Kidney glomerular epithelial cell (primary cell): ENCODE data around the gene SRD5A3.

Experiments
- DNase-seq: peaks from one replicate; lab custom pipeline; 2025; lab: John Stamatoyannopoulos, UW

The SRD5A3 gene

DNA sequence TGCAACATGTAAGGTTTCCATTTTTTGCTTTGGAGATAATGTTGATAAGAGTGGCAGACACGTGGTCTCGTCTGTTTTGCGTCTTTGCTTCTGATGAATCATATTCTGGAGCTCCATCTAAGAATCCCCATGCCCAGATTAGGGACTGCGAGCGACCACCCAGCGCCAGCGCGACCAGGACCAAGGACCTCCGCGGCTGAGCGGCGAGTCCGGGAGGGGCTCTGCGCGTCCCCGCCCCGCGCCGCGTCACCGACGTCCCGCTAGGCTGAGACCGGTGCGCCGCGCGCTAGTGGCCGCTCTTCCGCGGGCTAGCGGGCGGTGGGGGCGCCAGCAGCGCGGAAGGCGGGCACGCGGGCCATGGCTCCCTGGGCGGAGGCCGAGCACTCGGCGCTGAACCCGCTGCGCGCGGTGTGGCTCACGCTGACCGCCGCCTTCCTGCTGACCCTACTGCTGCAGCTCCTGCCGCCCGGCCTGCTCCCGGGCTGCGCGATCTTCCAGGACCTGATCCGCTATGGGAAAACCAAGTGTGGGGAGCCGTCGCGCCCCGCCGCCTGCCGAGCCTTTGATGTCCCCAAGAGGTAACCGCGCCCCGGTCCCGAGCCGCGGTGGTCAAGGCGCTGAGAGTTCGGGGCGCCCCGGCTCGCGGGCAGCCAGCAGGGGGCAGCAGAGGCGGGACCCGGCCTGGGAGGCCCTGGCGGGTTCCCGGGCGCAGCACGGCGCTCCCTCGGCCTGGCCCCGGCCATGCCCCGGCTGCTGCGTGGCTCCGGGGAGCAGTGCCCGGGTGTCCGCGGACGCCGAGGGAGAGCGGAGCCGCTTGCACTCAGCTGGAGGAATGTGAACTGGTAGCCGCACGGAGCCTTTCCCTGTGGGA, at the start of gene SRD5A3:
TSS of gene SRD5A3 (plus strand) at position 263 of the 871 bp plus-strand sequence. CDS start at position 358, 95 bp downstream.
- DNase-seq, result peak; percentile 87

DNA sequence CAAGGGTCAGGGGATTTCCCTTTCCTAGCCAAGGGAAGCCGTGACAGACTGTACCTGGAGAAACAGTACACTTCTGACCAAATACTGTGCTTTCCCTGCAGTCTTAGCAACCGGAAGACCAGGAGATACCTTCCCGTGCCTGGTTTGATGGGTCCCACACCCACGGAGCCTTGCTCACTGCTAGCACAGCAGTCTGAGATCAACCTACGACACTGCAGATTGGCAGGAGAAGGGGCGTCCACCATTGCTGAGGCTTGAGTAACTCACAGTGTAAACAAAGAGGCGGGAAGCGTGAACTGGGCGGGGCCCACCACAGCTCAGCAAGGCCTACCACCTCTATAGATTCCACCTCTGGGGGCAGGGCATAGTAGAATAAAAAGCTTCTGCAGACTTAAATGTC, 48.7 kb upstream of the SRD5A3 start:
- DNase-seq, result no peak

DNA sequence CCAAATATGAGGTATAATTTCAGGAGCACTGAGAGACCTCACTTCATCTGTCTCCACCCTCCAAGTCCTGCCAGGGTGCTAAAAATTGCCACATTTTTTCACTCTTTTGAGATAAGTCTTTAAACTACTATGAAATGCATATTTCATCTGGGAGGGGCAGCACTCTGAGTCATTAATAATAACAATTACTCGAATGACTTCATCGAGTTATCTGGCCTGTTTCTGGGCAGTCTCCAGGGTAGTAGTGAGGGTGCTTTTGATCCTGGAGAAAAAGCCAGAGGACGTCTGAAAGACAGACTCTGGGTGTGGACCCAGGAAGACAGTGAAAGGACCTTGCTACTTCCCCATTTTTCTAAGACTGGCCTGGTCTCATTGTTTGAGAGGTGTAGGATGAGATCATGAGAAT, 42.3 kb upstream of the SRD5A3 start:
- DNase-seq, result peak; percentile 29

DNA sequence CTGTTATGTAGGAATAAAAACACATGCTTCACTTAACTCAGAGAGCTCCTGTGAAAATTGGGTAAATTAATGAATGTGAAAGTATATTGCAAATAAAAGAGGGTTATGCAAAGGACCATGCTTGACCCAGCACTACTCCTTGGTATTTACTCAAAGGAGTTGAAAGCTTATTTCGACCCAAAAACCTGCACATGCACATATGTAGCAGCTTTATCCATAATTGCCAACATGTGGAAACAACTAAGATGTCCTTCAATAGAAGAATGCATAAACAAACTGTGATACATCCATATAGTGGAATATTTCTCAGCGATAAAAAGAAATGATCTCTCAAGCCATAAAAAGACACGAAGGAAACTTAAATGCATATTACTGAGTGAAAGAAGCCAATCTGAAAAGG, 41.7 kb upstream of the SRD5A3 start:
- no peak for DNase-seq

DNA sequence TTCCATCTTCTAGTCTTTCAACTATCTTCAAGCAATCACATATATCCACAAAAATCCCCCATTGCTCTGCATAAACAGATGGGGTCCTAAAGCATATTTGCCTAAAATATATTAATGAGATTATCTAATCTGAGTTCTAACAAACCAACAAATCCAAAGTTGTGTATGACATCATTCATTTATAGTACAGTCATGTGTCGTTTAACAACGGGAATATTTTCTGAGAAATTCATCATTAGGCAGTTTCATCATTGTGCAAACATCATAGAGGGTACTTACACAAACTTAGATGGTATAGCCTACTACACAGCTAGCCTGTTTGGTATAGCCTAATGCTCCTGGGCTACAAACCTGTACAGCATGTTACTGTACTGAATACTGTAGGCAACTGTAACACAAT, 38.0 kb upstream of the SRD5A3 start:
- DNase-seq, result no peak

DNA sequence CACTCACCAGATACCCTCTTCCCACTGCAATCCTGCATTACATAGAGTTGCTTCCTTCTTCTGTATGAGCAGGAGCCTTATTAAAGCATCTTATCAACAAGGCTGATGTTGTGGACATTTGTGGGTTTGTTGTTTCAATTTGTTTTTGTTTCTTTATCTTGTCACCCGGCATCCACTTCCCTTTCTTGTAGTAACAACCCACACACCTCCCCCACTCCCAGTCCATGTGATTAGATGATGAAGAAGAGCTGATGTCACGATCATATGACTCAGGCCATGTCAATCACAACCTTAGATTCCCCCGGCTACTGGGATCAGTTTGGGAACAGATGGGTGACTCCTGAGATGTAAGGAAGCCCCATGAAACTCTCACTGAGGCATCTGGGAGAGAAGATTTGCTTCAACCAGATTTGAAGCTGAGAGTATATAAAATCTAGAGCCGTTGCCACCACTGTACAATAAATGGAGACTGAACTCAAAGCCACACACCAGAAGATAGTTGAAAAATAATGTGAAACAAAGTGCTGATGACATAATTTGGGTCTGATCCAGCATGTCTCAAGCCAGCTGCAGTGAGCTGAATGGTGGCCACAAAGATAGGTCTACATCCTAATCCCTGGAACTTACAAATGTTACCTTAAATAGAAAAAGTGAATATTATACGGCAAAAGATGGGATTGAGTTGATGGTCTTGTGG, 34.1 kb upstream of the SRD5A3 start:
- DNase-seq, result no peak

DNA sequence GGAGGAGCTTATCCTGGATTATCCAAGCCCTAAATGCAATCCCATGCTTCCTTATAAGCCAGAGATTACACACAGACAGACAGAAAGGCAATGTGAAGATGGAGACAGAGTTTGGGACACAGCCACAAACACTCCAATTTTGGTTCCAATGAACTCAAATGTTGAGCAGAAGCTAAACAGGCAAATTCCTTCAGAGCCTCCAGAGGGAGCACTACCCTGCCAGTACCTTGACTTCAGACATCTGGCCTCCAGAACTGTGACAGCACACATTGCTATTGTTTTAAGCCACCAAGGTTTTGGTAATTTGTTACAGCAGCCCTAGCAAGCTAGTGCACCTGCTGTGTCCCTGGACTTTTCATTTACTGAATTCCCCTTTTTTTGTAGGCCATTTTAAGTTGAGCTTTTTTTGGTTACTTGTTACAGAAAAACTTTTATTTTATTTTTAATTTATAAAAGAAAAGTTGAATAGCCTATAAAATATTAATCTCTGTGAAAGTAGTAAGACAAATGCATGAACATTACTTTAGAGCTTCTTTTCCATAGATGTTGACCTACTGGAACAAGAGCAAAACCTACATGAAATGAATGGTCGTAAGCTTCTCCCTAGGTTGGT, 33.4 kb upstream of the SRD5A3 start:
- peak; percentile 38 for DNase-seq

DNA sequence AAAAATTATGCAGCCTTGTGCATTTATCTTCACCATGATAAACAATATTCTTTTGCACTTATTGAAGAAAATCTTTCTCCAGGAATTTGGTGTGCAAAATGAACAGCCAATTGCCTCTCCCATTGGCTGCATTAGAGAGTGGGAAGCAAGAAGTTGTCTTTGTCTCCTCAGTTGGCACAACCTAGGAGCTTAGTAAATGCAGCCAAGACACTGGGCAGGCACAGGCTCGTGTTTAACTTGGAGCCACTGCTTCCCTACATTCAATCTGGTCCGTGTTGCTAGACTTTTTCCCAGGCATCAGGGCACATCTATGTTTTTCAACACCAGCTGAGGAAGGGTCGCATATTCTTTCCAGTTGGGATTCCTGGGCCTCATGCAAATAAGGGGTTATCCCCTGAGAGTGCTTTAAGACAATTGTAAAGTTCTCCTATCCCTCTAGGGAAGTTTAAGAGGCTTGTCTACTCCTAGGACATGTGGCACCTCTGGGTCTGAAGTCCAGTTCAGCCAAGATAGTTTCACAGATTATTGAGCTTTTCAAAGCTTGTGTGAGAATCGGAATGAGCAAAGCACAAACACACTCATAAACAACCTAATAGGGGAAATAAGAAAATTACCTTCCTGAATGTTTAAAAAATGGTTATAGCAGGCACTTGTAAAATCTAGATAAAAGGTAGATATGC, 31.8 kb upstream of the SRD5A3 start:
- DNase-seq, result no peak

DNA sequence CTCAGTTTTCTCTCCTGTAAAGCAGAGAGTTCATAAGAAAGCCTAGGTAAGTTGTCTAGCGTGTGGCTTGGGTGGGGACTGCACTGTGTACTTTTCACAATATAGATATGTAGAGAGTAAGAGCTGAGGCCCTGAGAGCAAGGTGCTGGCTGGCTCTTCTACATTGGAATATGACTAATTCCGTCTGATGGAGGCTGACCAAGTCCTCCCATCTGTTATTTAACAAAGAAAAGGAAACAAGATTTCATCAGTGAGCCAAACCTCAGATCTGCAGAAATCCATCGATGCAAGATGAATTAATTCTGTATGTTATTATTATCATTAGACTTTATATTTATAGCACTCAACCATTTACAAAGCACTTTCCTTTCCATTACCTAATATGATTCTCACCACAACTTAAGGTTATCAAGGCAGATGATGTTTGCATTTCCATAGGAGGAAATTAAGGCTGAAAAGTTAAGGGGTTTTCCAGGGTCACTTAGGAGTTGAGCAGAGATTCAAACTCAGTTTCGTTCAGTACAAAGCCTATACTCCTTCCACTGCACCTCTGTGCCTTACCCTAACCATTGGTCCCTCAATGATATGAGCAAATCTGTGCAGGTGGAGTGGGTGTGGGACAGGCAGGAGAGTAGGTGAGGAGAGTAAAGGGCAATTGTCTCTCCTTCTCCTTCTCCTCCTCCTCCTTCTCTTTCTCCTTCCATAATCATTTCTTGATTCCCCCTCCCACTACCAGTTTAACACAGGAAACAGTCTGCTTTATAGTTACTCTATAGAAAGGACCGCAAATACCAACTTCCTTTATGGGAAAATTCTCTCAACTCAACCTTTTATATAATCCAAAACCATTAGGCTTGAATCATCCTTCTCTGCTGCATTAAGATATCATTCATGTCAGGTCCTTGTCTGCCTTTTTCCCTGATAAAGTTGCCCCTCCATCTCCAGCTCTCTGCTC, 27.6 kb upstream of the SRD5A3 start:
- DNase-seq, result no peak

DNA sequence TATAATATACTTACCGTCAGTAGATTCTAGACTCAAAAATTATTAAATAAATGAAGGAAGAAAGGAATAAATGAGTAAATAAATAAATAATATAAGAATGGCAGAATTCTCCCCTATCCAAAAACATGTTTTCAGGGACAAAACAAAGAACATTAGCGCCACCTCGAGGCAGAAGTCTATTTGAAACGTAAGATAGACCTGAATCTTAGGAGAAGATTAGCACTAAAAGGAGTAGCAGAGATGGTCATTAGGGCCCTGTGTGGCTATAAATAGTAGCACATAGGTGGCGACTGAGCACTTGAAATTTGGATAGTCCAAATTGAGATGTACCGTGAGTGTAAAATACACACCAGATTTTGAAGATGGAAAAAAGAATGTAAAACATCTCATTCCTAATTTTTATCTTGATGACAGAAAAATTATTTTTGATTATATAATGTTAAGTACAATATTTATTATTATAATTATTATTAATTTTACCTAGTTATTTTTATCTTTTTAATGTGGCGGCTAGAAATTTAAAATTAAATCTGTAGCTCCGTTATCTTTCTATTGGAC, 24.3 kb upstream of the SRD5A3 start:
- DNase-seq, result peak; percentile 25

DNA sequence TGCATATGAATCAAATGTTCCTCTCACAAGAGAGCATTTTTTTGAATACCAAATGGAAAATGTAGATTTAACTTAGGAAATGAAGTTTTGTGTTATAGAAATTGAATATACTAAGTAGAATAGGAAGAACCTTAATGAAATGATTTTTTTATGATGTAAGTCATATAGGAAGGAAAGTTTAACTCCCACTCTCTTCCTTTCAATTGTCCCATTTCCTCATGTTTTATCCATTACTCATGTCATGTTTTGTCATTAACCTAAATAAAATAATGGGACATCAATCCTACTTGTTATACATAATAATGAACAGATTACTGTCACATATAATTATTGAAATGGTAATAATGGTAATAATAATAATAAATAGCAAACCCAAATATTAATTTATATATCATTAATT, 22.7 kb upstream of the SRD5A3 start:
- DNase-seq, result no peak

DNA sequence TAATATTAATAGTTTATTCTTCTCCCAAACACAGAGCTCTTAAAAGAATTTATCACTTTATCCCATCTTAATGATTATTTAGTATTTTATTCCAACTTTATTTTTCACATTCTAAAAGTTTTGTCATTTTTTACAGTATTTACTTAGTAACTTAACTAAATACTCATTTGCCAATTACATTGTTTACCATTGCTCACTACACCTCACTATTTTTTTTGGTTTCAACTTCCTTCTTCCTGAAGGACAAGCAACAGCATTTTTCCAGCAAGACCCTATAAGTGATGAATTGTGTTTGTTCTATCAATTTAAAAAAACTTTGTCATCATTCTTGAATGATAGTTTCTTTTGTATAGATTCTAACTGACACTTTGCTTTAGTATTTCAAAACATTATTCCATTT, 19.4 kb upstream of the SRD5A3 start:
- DNase-seq, result no peak

DNA sequence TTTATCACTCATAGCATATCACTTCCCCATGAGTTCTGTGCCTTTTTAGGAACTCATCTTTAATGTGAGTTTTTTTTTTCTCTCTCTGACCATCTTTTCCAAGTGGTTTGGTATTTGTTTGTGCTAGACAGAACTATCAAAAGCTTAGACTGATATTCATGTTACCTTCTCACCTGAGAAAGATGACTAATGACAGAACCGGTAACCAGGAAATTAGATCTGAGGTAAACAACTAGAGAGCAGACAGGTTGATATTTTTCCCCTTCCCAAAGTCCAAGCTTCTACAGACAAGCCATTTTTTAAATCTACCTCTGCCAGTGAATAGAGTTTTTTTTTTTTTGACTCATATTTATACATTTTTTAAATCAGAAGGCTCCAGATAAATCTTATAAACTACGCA, 17.0 kb upstream of the SRD5A3 start:
- DNase-seq, result no peak

DNA sequence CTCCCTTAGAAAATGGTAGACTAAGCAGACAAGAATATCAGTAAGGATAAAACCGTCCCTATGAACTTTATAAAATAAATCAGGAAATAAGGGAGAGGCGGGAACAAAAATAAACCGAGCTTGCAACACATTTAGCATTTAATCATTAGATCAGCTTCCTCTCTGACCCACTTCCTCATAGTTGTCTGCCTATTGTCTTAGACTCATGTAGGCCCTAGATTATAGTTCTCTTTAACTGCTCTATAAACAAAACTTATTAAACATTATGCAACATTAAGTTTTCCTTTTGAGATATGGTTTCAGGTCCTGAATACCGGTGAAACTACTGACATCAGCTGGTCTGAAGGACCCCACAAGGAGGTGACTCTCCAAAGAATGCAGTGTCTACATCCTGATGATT, 15.8 kb upstream of the SRD5A3 start:
- DNase-seq, result no peak

DNA sequence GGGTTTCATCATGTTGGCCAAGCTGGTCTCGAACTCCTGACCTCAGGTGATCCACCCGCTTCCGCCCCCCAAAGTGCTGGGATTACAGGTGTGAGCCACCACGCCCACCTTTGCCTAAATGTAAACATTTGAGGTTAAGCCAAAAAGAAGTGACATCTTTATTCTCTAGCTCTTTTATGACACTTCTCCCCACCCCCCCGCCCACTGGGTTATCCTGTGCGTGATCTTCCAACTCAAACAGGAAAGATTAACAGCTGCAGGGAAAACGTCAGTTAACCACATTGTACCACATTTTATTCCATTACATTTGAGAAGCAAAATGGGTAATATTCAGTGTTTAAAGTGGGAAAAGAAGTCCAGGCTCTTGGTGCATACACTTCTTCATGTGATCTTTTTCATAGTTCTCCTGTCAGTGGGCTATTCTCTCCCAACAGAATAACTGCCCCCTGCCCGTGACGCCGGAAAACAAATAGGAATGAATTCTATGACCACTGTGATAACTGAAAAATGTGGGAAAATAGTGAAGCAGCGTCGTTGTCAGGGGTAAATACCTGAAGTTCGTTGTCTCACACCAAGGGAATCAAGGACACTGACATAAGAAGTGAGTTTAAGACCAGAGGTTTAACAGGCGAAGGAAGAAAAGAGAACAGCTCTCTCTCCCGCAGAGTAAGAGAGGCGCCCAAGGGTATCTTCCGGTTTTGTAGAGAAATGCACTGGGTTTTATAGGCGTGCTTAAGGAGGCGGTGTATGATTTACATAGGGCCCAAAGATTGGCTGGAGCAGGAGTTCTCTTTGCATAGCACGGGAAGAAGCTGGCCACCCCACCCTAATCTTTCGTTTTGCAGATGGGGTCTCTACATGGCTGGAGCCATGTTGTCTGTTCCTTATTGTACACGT, 9.7 kb upstream of the SRD5A3 start:
- DNase-seq, result no peak

DNA sequence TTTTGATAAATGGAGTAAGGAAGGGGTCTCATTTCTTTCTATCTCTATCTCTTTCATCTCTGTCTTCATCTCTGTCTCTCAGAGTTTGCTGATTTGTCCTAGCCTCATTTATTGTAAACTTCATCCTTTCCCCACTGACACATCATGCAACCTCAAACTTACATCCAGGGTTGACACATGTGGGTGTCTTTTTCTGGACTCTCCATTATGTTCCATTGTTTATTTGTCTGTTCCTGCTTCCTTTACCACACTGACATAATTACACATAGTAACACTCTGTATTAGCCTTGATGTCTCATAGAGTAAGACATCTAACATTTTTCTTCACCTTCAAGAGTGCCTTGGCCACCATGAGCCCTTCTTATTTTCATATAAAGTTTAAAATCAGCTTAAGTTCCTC, 8.1 kb upstream of the SRD5A3 start:
- no peak for DNase-seq

DNA sequence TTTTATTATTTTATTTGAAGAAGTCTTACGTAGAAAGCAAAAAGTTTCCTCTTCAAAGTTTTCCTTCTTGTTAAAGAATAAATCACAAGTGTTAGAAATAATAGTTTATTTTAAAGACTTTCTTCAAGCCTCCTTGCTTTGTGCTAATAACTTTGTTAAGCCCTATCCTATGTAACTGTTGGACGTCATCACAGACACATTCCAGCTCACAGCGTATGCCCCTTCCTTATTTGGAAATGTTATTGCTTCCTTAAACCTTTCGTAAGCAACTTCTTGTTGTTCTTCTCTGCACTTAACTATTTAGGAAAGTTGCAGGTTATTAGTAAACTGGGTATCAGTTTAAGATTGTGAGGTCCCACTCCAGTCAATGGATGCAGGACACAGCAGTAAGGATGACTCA, 7.6 kb upstream of the SRD5A3 start:
- DNase-seq, result no peak

DNA sequence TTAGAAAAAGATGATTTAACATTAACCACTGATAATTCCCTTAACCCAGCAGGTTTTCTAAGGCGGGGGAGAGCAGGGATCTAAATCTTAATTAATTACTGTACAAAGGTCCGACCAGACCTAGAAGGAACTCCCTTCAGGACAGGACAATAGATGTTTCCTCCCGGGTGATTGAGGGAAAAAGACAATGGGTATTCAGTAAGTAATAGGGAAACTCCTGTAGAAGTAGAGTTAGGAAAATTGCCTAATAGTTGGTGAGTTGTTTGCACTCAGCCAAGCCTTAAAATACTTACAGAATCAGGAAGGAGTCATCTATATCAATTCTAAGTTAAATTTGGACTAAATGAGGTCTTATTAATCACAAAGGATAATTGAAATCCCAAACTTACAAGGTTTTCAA, 5.8 kb upstream of the SRD5A3 start:
- peak; percentile 19 for DNase-seq

DNA sequence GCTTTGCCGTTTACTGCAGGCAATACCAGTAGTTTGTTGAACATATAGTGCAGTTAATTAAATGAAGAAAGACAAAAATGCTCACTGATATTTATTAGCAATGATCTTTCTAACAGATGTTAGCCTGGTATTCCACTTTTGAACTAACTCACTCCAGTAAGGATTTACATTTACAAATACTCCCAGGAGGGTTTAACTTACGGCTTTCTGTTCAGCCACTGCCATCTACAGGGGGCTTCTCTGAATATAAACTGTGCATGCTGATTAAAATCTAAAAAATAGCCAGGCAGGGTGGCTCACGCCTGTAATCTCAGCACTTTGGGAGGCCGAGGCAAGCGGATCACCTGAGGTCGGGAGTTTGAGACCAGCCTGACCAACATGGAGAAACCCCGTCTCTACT, 2.2 kb upstream of the SRD5A3 start:
- DNase-seq, result no peak

DNA sequence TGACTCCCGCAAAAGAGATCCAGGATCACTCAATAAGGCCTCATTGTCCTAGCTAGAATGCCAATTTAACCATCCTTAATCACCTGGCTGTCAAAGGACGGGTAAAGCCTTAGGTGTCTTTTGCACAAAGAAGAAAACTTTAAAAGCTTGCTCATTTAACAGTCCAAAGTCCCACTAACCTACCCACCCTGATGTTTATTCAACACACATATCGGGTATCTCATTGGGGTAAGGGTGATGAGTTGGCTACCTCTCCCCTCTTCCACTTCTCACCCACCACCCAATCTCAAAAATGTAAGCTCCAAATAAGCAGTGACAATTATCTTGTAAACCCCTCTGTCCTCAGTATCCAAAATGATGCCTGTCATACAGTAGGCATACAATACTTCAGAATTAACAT, 988 bp upstream of the SRD5A3 start:
- no peak for DNase-seq
